HEK293 (cell line): Measurements from ENCODE around the gene DDR1.

ENCODE experiments used
- CTCF ChIA-PET: fragments of 350-600 bp; formaldehyde crosslinking; extraction: SDS; loops from one replicate; lab custom pipeline; 2021; ENCODE audit warnings: antibody characterized with exemption; lab: Yijun Ruan, JAX
- POLR2A ChIA-PET: fragments of 300-600 bp; formaldehyde crosslinking; extraction: SDS; loops from one replicate; lab custom pipeline; 2020; ENCODE audit warnings: antibody characterized with exemption, inconsistent platforms; lab: Yijun Ruan, JAX
- H3K27ac ChIP-seq: fragments of 200-500 bp; sonication (Bioruptor generic); 2 replicates; pipeline ENCODE4 v1.5.1; 2014; ENCODE audit warnings: low read depth, low read length, control low read depth, inconsistent platforms; ENCODE audit errors: extremely low read depth
- H3K36me3 ChIP-seq, 2 experiments: fragments of 200-500 bp in 1 of 2; sonication (Bioruptor generic) in 1 of 2; 1 replicate in 1 of 2; 2 replicates in 1 of 2; pipeline ENCODE4 v1.5.1; 2014 to 2017; ENCODE audit warnings: inconsistent platforms in 2 of 2, low read length in 2 of 2; ENCODE audit not compliant: control insufficient read depth in 2 of 2, insufficient read depth in 1 of 2
- H3K4me1 ChIP-seq: fragments of 200-500 bp; sonication (Bioruptor generic); 2 replicates; pipeline ENCODE4 v1.5.1; 2014; ENCODE audit warnings: mild to moderate bottlenecking, low read length, inconsistent platforms; ENCODE audit not compliant: control insufficient read depth, insufficient read depth
- H3K4me3 ChIP-seq: 2 replicates; pipeline ENCODE4 v1.5.1; 2011; ENCODE audit warnings: low read depth, mild to moderate bottlenecking, control low read depth, low read length, moderate library complexity
- H3K9me3 ChIP-seq: fragments of 200-500 bp; sonication (Bioruptor generic); 2 replicates; pipeline ENCODE4 v1.5.1; 2014; ENCODE audit warnings: low read depth, low read length, inconsistent platforms; ENCODE audit not compliant: control insufficient read depth, insufficient read depth
- FEZF1 ChIP-seq: fragments of 450-650 bp; formaldehyde crosslinking; IDR thresholded peaks from 2 replicates; pipeline ENCODE4 v1.5.1; 2016; ENCODE audit warnings: missing biosample characterization, missing genetic modification characterization
- GLIS2 ChIP-seq: fragments of 450-650 bp; formaldehyde crosslinking; IDR thresholded peaks from 2 replicates; pipeline ENCODE4 v1.5.1; 2016; ENCODE audit warnings: missing biosample characterization, missing genetic modification characterization
- SALL2 ChIP-seq: fragments of 450-650 bp; formaldehyde crosslinking; IDR thresholded peaks from 2 replicates; pipeline ENCODE4 v1.5.0; 2017; ENCODE audit warnings: missing biosample characterization, mild to moderate bottlenecking, missing genetic modification characterization, borderline replicate concordance
- ZBTB1 ChIP-seq: fragments of 450-650 bp; formaldehyde crosslinking; IDR thresholded peaks from 2 replicates; pipeline ENCODE4 v1.5.1; 2016; ENCODE audit warnings: missing biosample characterization, missing genetic modification characterization
- ZNF121 ChIP-seq: fragments of 450-650 bp; formaldehyde crosslinking; IDR thresholded peaks from 2 replicates; pipeline ENCODE4 v1.5.1; 2016; ENCODE audit warnings: missing biosample characterization, missing genetic modification characterization
- ZNF155 ChIP-seq: fragments of 450-650 bp; formaldehyde crosslinking; IDR thresholded peaks from 2 replicates; pipeline ENCODE4 v1.5.1; 2016; ENCODE audit warnings: missing biosample characterization, missing genetic modification characterization
- ZNF157 ChIP-seq: fragments of 450-650 bp; formaldehyde crosslinking; IDR thresholded peaks from 2 replicates; pipeline ENCODE4 v1.5.1; 2016; ENCODE audit warnings: missing biosample characterization, missing genetic modification characterization
- ZNF169 ChIP-seq: fragments of 450-650 bp; formaldehyde crosslinking; IDR thresholded peaks from 2 replicates; pipeline ENCODE4 v1.5.1; 2016; ENCODE audit warnings: missing biosample characterization, missing genetic modification characterization
- ZNF2 ChIP-seq: fragments of 450-650 bp; formaldehyde crosslinking; IDR thresholded peaks from 2 replicates; pipeline ENCODE4 v1.5.1; 2016; ENCODE audit warnings: missing biosample characterization, missing genetic modification characterization
- ZNF202 ChIP-seq: fragments of 450-650 bp; formaldehyde crosslinking; IDR thresholded peaks from 2 replicates; pipeline ENCODE4 v1.5.1; 2016; ENCODE audit warnings: missing biosample characterization, missing genetic modification characterization, borderline replicate concordance
- ZNF23 ChIP-seq: fragments of 450-650 bp; formaldehyde crosslinking; IDR thresholded peaks from 2 replicates; pipeline ENCODE4 v1.5.1; 2016; ENCODE audit warnings: missing biosample characterization, missing genetic modification characterization, borderline replicate concordance
- ZNF266 ChIP-seq: fragments of 450-650 bp; formaldehyde crosslinking; IDR thresholded peaks from 2 replicates; pipeline ENCODE4 v1.5.1; 2016; ENCODE audit warnings: missing biosample characterization, missing genetic modification characterization, low read depth
- ZNF544 ChIP-seq: fragments of 450-650 bp; formaldehyde crosslinking; IDR thresholded peaks from 2 replicates; pipeline ENCODE4 v1.5.0; 2017; ENCODE audit warnings: missing biosample characterization, missing genetic modification characterization
- ZNF585B ChIP-seq: fragments of 450-650 bp; formaldehyde crosslinking; IDR thresholded peaks from 2 replicates; pipeline ENCODE4 v1.5.1; 2016; ENCODE audit warnings: missing biosample characterization, missing genetic modification characterization
- TF ChIP-seq, protein P1 (sequence below): fragments of 450-650 bp; formaldehyde crosslinking; IDR thresholded peaks from 2 replicates; pipeline ENCODE4 v1.5.1; 2016; ENCODE audit warnings: missing biosample characterization, missing genetic modification characterization
- TF ChIP-seq, protein P2 (sequence below): fragments of 450-650 bp; formaldehyde crosslinking; IDR thresholded peaks from 2 replicates; pipeline ENCODE4 v1.5.1; 2017; ENCODE audit warnings: missing biosample characterization, missing genetic modification characterization
- TF ChIP-seq, protein P3 (sequence below): fragments of 450-650 bp; formaldehyde crosslinking; IDR thresholded peaks from 2 replicates; pipeline ENCODE4 v1.5.1; 2017; ENCODE audit warnings: missing biosample characterization, missing genetic modification characterization
- TF ChIP-seq, protein P4 (sequence below): fragments of 450-650 bp; formaldehyde crosslinking; IDR thresholded peaks from 2 replicates; pipeline ENCODE4 v1.5.1; 2016; ENCODE audit warnings: missing biosample characterization, missing genetic modification characterization

Gene DDR1

DNA sequence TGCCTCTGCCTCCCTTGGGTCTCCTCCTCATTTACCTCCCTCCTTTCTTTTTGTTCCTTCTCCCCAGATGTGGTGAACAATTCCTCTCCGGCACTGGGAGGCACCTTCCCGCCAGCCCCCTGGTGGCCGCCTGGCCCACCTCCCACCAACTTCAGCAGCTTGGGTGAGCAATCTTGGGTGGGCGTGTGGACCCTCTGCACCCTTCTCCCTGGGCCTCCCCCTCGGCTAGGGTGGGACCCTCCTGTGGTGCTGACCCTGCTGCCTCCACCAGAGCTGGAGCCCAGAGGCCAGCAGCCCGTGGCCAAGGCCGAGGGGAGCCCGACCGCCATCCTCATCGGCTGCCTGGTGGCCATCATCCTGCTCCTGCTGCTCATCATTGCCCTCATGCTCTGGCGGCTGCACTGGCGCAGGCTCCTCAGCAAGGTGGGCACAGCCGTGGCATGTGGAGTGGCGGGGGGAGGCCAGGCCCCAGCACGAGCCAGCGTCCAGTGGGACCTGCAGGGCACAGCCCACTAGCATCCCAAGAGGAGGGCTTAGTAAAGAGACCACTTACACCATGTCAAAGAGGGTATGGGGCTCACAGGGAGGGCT is 8.8 kb downstream of the DDR1 start:
- TF ChIP-seq ZNF202 (tag by site-specific recombination): no peak
- TF ChIP-seq, protein P1, sequence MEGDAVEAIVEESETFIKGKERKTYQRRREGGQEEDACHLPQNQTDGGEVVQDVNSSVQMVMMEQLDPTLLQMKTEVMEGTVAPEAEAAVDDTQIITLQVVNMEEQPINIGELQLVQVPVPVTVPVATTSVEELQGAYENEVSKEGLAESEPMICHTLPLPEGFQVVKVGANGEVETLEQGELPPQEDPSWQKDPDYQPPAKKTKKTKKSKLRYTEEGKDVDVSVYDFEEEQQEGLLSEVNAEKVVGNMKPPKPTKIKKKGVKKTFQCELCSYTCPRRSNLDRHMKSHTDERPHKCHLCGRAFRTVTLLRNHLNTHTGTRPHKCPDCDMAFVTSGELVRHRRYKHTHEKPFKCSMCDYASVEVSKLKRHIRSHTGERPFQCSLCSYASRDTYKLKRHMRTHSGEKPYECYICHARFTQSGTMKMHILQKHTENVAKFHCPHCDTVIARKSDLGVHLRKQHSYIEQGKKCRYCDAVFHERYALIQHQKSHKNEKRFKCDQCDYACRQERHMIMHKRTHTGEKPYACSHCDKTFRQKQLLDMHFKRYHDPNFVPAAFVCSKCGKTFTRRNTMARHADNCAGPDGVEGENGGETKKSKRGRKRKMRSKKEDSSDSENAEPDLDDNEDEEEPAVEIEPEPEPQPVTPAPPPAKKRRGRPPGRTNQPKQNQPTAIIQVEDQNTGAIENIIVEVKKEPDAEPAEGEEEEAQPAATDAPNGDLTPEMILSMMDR (tag by site-specific recombination): peak; percentile 52
- TF ChIP-seq GLIS2 (tag by site-specific recombination): 0 out of 2 replicates have a peak, but pooled peaks have one; percentile 14
- no peak for TF ChIP-seq ZNF2
- Histone ChIP-seq H3K4me3 (no peak overlapping the region), H3K4me1 (peaks cover 6% of the 10 kb centered on the region), H3K36me3 (peaks cover 18 to 89% of the 10 kb centered on the region in 2 experiments), H3K9me3 (no peaks in the 10 kb centered on the region), H3K27ac (no peak overlapping the region)
- ChIA-PET CTCF (interaction anchor here (0.6 kb wide), 1 partner anchor 63 kb away, joined by 3 read pairs; no protein-coding TSS in a partner anchor), POLR2A (no interaction called here)

DNA sequence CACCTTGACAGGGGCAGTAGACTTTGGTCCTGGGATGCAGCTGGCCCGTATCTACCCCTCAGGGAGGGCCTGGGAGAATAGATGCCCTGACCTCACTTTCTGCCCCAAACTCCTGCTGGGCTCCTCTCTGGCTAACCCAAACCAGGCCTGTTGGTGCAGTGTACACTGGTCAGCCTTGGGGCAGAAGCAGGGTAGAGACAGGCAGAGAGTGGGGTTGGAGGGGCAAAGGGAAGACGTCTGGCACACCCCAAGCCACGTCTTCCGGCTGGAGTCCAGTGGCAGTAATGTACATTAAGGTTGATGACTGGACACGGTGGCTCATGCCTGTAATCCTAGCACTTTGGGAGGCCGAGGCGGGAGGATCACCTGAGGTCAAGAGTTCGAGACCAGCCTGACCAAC is 9.3 kb downstream of the DDR1 start:
- TF ChIP-seq ZNF544 (no peak), ZNF585B (tag by site-specific recombination) (no peak), ZNF157 (no peak), ZBTB1 (tag by site-specific recombination) (no peak), ZNF169 (no peak), ZNF121 (tag by site-specific recombination) (no peak), ZNF23 (tag by site-specific recombination) (no peak), ZNF155 (tag by site-specific recombination) (no peak), SALL2 (no peak), FEZF1 (tag by site-specific recombination) (no peak), ZNF266 (tag by site-specific recombination) (no peak)
- TF ChIP-seq, protein P2, sequence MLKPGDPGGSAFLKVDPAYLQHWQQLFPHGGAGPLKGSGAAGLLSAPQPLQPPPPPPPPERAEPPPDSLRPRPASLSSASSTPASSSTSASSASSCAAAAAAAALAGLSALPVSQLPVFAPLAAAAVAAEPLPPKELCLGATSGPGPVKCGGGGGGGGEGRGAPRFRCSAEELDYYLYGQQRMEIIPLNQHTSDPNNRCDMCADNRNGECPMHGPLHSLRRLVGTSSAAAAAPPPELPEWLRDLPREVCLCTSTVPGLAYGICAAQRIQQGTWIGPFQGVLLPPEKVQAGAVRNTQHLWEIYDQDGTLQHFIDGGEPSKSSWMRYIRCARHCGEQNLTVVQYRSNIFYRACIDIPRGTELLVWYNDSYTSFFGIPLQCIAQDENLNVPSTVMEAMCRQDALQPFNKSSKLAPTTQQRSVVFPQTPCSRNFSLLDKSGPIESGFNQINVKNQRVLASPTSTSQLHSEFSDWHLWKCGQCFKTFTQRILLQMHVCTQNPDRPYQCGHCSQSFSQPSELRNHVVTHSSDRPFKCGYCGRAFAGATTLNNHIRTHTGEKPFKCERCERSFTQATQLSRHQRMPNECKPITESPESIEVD: no peak
- TF ChIP-seq, protein P3, sequence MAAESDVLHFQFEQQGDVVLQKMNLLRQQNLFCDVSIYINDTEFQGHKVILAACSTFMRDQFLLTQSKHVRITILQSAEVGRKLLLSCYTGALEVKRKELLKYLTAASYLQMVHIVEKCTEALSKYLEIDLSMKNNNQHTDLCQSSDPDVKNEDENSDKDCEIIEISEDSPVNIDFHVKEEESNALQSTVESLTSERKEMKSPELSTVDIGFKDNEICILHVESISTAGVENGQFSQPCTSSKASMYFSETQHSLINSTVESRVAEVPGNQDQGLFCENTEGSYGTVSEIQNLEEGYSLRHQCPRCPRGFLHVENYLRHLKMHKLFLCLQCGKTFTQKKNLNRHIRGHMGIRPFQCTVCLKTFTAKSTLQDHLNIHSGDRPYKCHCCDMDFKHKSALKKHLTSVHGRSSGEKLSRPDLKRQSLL (tag by site-specific recombination): no peak
- TF ChIP-seq, protein P4, sequence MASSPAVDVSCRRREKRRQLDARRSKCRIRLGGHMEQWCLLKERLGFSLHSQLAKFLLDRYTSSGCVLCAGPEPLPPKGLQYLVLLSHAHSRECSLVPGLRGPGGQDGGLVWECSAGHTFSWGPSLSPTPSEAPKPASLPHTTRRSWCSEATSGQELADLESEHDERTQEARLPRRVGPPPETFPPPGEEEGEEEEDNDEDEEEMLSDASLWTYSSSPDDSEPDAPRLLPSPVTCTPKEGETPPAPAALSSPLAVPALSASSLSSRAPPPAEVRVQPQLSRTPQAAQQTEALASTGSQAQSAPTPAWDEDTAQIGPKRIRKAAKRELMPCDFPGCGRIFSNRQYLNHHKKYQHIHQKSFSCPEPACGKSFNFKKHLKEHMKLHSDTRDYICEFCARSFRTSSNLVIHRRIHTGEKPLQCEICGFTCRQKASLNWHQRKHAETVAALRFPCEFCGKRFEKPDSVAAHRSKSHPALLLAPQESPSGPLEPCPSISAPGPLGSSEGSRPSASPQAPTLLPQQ (tag by site-specific recombination): no peak
- H3K4me3 ChIP-seq: no peak overlapping the region
- H3K9me3 ChIP-seq: no peaks in the 10 kb centered on the region
- no peaks in the 10 kb centered on the region; the same call in 1 of the 2 replicates for H3K4me1 ChIP-seq
- ChIA-PET POLR2A (no interaction called here), CTCF (no interaction called here)
- no peak overlapping the region for H3K27ac ChIP-seq
- H3K36me3 ChIP-seq: peaks cover 22 to 93% of the 10 kb centered on the region in 2 experiments
